SJSA1 (cell line): ENCODE data around the gene ARID1A. TPM values are rescaled to one million over a fixed set of nuclear protein-coding genes. Genes with fewer than 3 reads are reported as not detected.

ENCODE experiments used
- DNase-seq, 2 experiments: peaks; one replicate each; pipeline ENCODE4 v3.0.0-alpha.2; 2015 to 2020; ENCODE audit warnings: low spot score in 2 of 2, low read depth in 1 of 2
- H3K27ac ChIP-seq: fragments of 250-450 bp; sonication (Bioruptor Pico); 2 replicates; pipeline ENCODE4 v1.5.1; 2020; ENCODE audit warnings: mild to moderate bottlenecking, moderate library complexity
- H3K27me3 ChIP-seq: fragments of 250-450 bp; sonication (Bioruptor Pico); replicated peaks from 2 replicates; pipeline ENCODE4 v1.5.1; 2020; ENCODE audit warnings: mild to moderate bottlenecking, moderate library complexity
- H3K36me3 ChIP-seq: fragments of 250-450 bp; sonication (Bioruptor Pico); 2 replicates; pipeline ENCODE4 v1.5.1; 2020; ENCODE audit warnings: mild to moderate bottlenecking
- H3K4me1 ChIP-seq: fragments of 250-450 bp; sonication (Bioruptor Pico); replicated peaks from 2 replicates; pipeline ENCODE4 v1.6.1; 2021; ENCODE audit warnings: mild to moderate bottlenecking
- H3K4me3 ChIP-seq: fragments of 250-450 bp; sonication (Bioruptor Pico); 2 replicates; pipeline ENCODE4 v1.5.1; 2020; ENCODE audit warnings: mild to moderate bottlenecking
- H3K9me3 ChIP-seq: fragments of 250-450 bp; sonication (Bioruptor Pico); replicated peaks from 2 replicates; pipeline ENCODE4 v1.5.1; 2020; ENCODE audit warnings: mild to moderate bottlenecking
- total RNA-seq: library from RNA; depleted of rRNA; stranded (reverse); fragments of >200 nt; shearing (Covaris generic); gene quantifications from 2 replicates; pipeline ENCODE4 v1.2.3, GENCODE V29; 2014

The ARID1A gene
- total RNA-seq, 1 experiment from 2014 or later: 22.2 TPM

DNA sequence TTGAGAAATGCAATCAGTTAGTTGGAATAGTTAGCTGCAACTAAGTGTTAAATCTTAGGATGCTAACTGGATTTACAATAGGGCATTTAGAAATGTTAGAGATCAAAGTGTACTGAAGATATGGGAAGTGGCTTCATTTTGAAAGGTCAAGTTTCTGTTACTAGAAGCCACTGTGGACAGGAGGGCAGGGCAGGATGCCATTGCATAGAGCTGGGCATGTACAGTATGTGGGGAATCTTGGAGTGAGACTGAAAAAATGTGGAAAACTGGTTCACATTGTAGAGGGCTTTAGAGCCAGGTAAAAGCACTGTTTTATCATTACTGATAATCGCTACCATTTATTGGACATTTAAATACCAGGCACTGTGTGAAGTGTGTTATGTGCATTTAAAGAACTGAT, 31.0 kb downstream of the ARID1A start:
- Histone ChIP-seq H3K36me3 (peaks cover 29% of the 10 kb centered on the region), H3K27me3 (no peaks in the 10 kb centered on the region), H3K4me1 (peaks cover 67% of the 10 kb centered on the region), H3K27ac (no peak overlapping the region), H3K4me3 (no peak overlapping the region), H3K9me3 (no peaks in the 10 kb centered on the region)
- no peak for DNase-seq

GRCh38 chr1:26727476-26727875, 31.7 kb downstream of the ARID1A start:
- peaks cover 36% of the 10 kb centered on the region for H3K36me3 ChIP-seq
- H3K27ac ChIP-seq: no peak overlapping the region
- DNase-seq: no peak
- peaks cover 60% of the 10 kb centered on the region for H3K4me1 ChIP-seq
- no peaks in the 10 kb centered on the region for H3K9me3 ChIP-seq
- H3K27me3 ChIP-seq: no peaks in the 10 kb centered on the region
- no peak overlapping the region for H3K4me3 ChIP-seq

DNA sequence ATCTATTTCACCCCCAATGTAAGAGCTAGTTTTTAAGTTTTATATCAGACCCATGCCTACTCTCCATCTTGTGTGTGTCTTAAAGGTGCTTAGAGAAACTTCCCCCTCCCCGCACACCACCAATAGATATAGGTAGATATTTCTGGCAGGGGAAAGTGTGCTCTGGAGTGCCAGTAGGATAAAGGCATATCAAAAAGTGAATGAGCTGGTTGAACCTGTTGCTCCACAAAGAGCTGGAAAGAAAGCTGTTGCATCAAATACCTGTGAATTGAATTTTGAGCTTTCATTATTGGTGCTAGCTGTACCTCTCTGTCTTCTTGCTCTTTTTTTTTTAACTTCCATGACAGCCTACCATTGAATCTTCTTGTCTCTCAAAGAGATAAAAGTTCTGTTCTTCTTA, 32.8 kb downstream of the ARID1A start:
- DNase-seq: no peak
- Histone ChIP-seq H3K27me3 (no peaks in the 10 kb centered on the region), H3K9me3 (no peaks in the 10 kb centered on the region), H3K4me3 (no peak overlapping the region), H3K36me3 (peaks cover 47% of the 10 kb centered on the region), H3K4me1 (peaks cover 53% of the 10 kb centered on the region), H3K27ac (no peak overlapping the region)

- no peaks in the 10 kb centered on the region for H3K27me3 ChIP-seq
- no peak overlapping the region for H3K27ac ChIP-seq
- peaks cover 53% of the 10 kb centered on the region for H3K4me1 ChIP-seq
- H3K36me3 ChIP-seq: peaks cover 57% of the 10 kb centered on the region
- no peak for DNase-seq
- H3K4me3 ChIP-seq: no peak overlapping the region
- H3K9me3 ChIP-seq: no peaks in the 10 kb centered on the region
Measured at GRCh38 chr1:26729633-26730032, 33.8 kb downstream of the ARID1A start.

DNA sequence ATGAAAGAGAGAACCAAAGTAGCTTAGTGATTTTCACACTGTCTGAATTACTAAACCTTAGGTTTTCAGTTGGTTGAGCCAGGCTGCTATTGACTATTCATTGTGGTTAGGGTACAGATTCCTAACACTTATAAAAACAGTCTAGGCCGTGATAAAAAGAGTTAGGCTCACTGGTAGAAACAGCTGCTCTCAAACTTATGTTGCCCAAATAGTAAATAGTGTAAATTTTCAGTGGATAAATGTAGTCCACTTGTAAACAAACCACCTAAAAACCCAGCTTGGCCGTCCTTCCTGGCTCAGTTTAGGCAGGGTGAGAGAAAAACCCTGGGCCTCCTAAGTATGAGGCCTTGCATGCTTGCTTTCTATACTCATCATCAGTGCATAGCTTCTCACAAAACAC, 34.9 kb downstream of the ARID1A start:
- H3K4me3 ChIP-seq: no peak overlapping the region
- peaks cover 44% of the 10 kb centered on the region for H3K4me1 ChIP-seq
- H3K36me3 ChIP-seq: peaks cover 67% of the 10 kb centered on the region
- H3K27ac ChIP-seq: no peak overlapping the region
- no peaks in the 10 kb centered on the region for H3K9me3 ChIP-seq
- H3K27me3 ChIP-seq: no peaks in the 10 kb centered on the region
- DNase-seq: peak in 1 of 2 experiments; percentile 40

- H3K27me3 ChIP-seq: no peaks in the 10 kb centered on the region
- no peak overlapping the region for H3K4me3 ChIP-seq
- no peak overlapping the region for H3K27ac ChIP-seq
- no peaks in the 10 kb centered on the region for H3K9me3 ChIP-seq
- H3K36me3 ChIP-seq: peaks cover 72% of the 10 kb centered on the region
- H3K4me1 ChIP-seq: peaks cover 37% of the 10 kb centered on the region
- DNase-seq: no peak
Measured at GRCh38 chr1:26731233-26731902, 35.6 kb downstream of the ARID1A start.

DNA sequence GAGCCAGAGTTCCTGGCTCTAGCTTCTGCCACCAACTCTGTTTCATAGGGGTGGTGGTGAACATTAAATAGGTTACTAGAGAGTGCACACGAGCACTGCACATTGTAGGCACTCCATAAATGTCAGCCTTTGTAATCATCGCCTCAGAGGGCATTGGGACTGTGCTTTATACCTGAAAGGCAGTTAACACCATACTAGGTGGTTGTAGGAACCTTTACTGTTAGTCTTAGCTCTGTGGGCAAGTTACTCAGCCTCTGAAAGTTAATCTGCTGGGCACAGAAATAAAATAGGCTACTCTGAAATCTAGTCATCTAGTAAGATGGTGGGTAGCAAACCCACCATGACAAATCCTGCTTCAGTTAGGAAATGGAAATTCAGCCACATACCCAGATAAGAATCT, 37.6 kb downstream of the ARID1A start:
- no peak for DNase-seq
- no peaks in the 10 kb centered on the region for H3K9me3 ChIP-seq
- peaks cover 92% of the 10 kb centered on the region for H3K36me3 ChIP-seq
- H3K4me1 ChIP-seq: peaks cover 34% of the 10 kb centered on the region
- H3K27me3 ChIP-seq: no peaks in the 10 kb centered on the region
- no peak overlapping the region for H3K4me3 ChIP-seq
- H3K27ac ChIP-seq: peak overlapping the region; percentile 28

DNA sequence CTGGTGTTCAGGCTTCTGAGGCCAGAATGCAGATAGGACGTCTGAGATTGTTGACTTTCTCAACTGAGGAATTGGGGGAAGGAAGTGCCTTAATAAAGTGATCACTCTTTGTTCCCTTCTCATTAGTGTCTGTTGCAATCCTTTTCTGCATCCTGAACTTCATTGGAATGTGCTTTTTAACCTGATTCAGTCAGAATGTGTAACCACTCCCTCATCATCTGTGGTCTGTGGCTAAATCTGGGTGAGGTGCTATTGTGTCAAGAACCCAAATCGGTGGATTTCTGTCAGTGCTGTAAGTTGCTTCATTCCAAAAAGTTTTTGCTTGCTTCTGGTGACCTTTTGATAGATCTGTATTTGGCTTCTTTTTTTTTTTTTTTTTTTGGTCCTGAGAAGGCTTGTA, 38.2 kb downstream of the ARID1A start:
- peak overlapping the region; percentile 28 for H3K27ac ChIP-seq

GRCh38 chr1:26734501-26735058, 38.8 kb downstream of the ARID1A start:
- Histone ChIP-seq H3K36me3 (peaks cover 97% of the 10 kb centered on the region), H3K9me3 (no peaks in the 10 kb centered on the region), H3K27me3 (no peaks in the 10 kb centered on the region), H3K4me3 (no peak overlapping the region), H3K4me1 (peaks cover 34% of the 10 kb centered on the region), H3K27ac (peak overlapping the region; percentile 28; the same call in 1 of the 2 replicates)
- DNase-seq: no peak

More for the DNA sequence above, 38.2 kb downstream of the ARID1A start:
- no peak overlapping the region for H3K4me3 ChIP-seq
- H3K36me3 ChIP-seq: peaks cover 97% of the 10 kb centered on the region
- H3K4me1 ChIP-seq: peaks cover 34% of the 10 kb centered on the region
- no peaks in the 10 kb centered on the region for H3K27me3 ChIP-seq
- peak in 1 of 2 experiments; percentile 53 for DNase-seq
- H3K9me3 ChIP-seq: no peaks in the 10 kb centered on the region

- Histone ChIP-seq H3K27me3 (no peaks in the 10 kb centered on the region), H3K4me3 (no peak overlapping the region), H3K9me3 (no peaks in the 10 kb centered on the region), H3K36me3 (peaks cover 89% of the 10 kb centered on the region), H3K4me1 (peaks cover 12% of the 10 kb centered on the region), H3K27ac (no peak overlapping the region)
- no peak for DNase-seq
Measured at GRCh38 chr1:26739329-26739914, 43.6 kb downstream of the ARID1A start.

- Histone ChIP-seq H3K9me3 (no peaks in the 10 kb centered on the region), H3K4me3 (no peak overlapping the region), H3K4me1 (peaks cover 15% of the 10 kb centered on the region), H3K27ac (no peak overlapping the region), H3K36me3 (peaks cover 89% of the 10 kb centered on the region), H3K27me3 (no peaks in the 10 kb centered on the region)
- DNase-seq: no peak
Measured at GRCh38 chr1:26740023-26740634, 44.3 kb downstream of the ARID1A start.

DNA sequence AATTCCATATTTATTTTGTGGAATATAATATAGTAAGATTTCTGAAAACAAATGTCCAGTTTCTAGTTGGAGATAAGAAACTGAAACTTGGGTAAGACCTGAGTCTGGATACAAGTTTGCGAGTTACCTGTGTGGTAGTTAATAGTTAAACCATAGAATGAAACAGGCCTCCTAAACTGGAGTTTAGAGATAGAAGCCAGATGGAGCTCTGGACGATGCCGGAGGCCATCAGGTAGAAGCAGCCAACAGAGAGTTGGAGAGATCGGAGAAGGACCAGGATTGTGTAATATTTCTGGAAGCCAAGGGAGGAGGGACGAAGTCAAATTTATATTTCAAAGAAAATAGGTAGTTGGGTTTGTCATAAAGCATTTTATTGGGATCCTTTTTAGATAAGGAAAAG, 45.1 kb downstream of the ARID1A start:
- no peak overlapping the region for H3K27ac ChIP-seq
- peaks cover 23% of the 10 kb centered on the region for H3K4me1 ChIP-seq
- peaks cover 89% of the 10 kb centered on the region for H3K36me3 ChIP-seq
- no peaks in the 10 kb centered on the region for H3K27me3 ChIP-seq
- no peak for DNase-seq
- no peaks in the 10 kb centered on the region for H3K9me3 ChIP-seq
- H3K4me3 ChIP-seq: no peak overlapping the region

GRCh38 chr1:26743426-26744059, 47.7 kb downstream of the ARID1A start:
- no peak overlapping the region for H3K4me3 ChIP-seq
- no peaks in the 10 kb centered on the region for H3K27me3 ChIP-seq
- peaks cover 88% of the 10 kb centered on the region for H3K36me3 ChIP-seq
- H3K27ac ChIP-seq: no peak overlapping the region; the same call in 1 of the 2 replicates
- peaks cover 23% of the 10 kb centered on the region for H3K4me1 ChIP-seq
- H3K9me3 ChIP-seq: no peaks in the 10 kb centered on the region
- no peak for DNase-seq
